DOHH2 (cell line): ENCODE measurements around the gene UMPS.

ENCODE experiments used
- H3F3A ChIP-seq: fragments of 200-600 bp; sonication (generic), shearing (Covaris generic); 2 replicates; pipeline ENCODE4 v1.6.0; 2016; ENCODE audit warnings: antibody characterized with exemption, mild to moderate bottlenecking; ENCODE audit not compliant: control insufficient read depth, insufficient read depth
- H3K27ac ChIP-seq: fragments of 200-600 bp; sonication (generic); 2 replicates; pipeline ENCODE4 v1.5.1; 2014; ENCODE audit warnings: low read depth, mild to moderate bottlenecking, low read length, moderate library complexity
- H3K27me3 ChIP-seq: fragments of 200-600 bp; sonication (generic); 2 replicates; pipeline ENCODE4 v1.6.1; 2014; ENCODE audit warnings: mild to moderate bottlenecking, low read length, mixed read lengths; ENCODE audit not compliant: control insufficient read depth
- H3K36me3 ChIP-seq: fragments of 200-600 bp; sonication (generic); 2 replicates; pipeline ENCODE4 v1.6.1; 2014; ENCODE audit warnings: mild to moderate bottlenecking, low read length, moderate library complexity, mixed read lengths; ENCODE audit not compliant: control insufficient read depth
- H3K4me1 ChIP-seq: fragments of 200-600 bp; sonication (generic); 2 replicates; pipeline ENCODE4 v1.6.1; 2014; ENCODE audit warnings: mild to moderate bottlenecking, low read length, mixed read lengths; ENCODE audit not compliant: control insufficient read depth
- H3K4me2 ChIP-seq: fragments of 200-600 bp; sonication (generic); 2 replicates; pipeline ENCODE4 v1.6.0; 2014; ENCODE audit warnings: mild to moderate bottlenecking, low read length, moderate library complexity
- H3K4me3 ChIP-seq: fragments of 200-600 bp; sonication (generic); 2 replicates; pipeline ENCODE4 v1.5.1; 2014; ENCODE audit warnings: mild to moderate bottlenecking, low read length, mixed read lengths
- H3K79me2 ChIP-seq: fragments of 200-600 bp; sonication (generic); 2 replicates; pipeline ENCODE4 v1.6.1; 2014; ENCODE audit warnings: mild to moderate bottlenecking, low read length, mixed read lengths; ENCODE audit not compliant: control insufficient read depth
- H3K9me2 ChIP-seq: fragments of 200-600 bp; sonication (generic); replicated peaks from 2 replicates; pipeline ENCODE4 v1.6.1; 2014; ENCODE audit warnings: mild to moderate bottlenecking, low read length, mixed read lengths; ENCODE audit not compliant: control insufficient read depth
- H3K9me3 ChIP-seq: fragments of 200-600 bp; sonication (generic); 2 replicates; pipeline ENCODE4 v1.6.1; 2014; ENCODE audit warnings: antibody characterized with exemption, low read length, mixed read lengths; ENCODE audit not compliant: control insufficient read depth, insufficient read depth
- H4K20me1 ChIP-seq: fragments of 200-600 bp; sonication (generic); 2 replicates; pipeline ENCODE4 v1.6.0; 2014; ENCODE audit warnings: low read depth, mild to moderate bottlenecking, antibody characterized with exemption, low read length, moderate library complexity; ENCODE audit not compliant: control insufficient read depth, insufficient read depth
- EZH2phosphoT487 ChIP-seq: fragments of 200-600 bp; sonication (generic); IDR thresholded peaks from 2 replicates; pipeline ENCODE4 v1.6.1; 2017; ENCODE audit warnings: borderline replicate concordance, mild to moderate bottlenecking, antibody characterized with exemption, low read length, moderate library complexity, mixed read lengths
- TF ChIP-seq, protein P1 (sequence below): fragments of 200-600 bp; sonication (generic); IDR thresholded peaks from one replicate; pipeline ENCODE4 v1.5.1; 2014; ENCODE audit warnings: antibody characterized with exemption, mild to moderate bottlenecking, low read depth, low read length; ENCODE audit not compliant: poor library complexity, severe bottlenecking

The UMPS gene

DNA sequence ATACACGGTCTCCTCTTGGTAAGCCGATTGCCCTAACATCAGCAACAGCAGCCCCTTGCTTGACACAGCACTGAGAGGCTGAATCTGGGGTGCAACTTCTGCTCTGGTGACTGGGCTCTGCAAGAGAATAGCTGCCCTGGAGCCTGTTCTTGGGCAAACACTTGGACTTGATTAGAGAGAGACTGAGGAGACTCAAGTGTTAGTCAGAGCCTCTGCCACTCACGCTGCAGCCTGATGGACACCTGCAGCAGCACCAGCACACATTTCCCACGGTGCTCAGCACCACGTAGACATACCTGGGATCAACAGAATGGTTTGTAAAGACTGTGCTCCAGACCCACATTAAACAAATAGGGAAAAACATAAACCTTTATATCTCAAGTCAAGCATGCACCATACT, 35.8 kb upstream of the UMPS start:
- Histone ChIP-seq H3K4me2 (no peak overlapping the region), H3K9me2 (no peaks in the 10 kb centered on the region), H3K36me3 (no peaks in the 10 kb centered on the region), H3K27me3 (peaks cover 11% of the 10 kb centered on the region), H3K9me3 (no peaks in the 10 kb centered on the region), H3K4me3 (no peak overlapping the region), H4K20me1 (no peaks in the 10 kb centered on the region), H3F3A (no peaks in the 10 kb centered on the region), H3K79me2 (no peaks in the 10 kb centered on the region), H3K4me1 (no peaks in the 10 kb centered on the region), H3K27ac (no peak overlapping the region)
- no peak for TF ChIP-seq EZH2phosphoT487
- TF ChIP-seq, protein P1, sequence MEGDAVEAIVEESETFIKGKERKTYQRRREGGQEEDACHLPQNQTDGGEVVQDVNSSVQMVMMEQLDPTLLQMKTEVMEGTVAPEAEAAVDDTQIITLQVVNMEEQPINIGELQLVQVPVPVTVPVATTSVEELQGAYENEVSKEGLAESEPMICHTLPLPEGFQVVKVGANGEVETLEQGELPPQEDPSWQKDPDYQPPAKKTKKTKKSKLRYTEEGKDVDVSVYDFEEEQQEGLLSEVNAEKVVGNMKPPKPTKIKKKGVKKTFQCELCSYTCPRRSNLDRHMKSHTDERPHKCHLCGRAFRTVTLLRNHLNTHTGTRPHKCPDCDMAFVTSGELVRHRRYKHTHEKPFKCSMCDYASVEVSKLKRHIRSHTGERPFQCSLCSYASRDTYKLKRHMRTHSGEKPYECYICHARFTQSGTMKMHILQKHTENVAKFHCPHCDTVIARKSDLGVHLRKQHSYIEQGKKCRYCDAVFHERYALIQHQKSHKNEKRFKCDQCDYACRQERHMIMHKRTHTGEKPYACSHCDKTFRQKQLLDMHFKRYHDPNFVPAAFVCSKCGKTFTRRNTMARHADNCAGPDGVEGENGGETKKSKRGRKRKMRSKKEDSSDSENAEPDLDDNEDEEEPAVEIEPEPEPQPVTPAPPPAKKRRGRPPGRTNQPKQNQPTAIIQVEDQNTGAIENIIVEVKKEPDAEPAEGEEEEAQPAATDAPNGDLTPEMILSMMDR = no peak

GRCh38 chr3:124695369-124695768, 34.9 kb upstream of the UMPS start:
- no peaks in the 10 kb centered on the region for H3K36me3 ChIP-seq
- no peak overlapping the region for H3K4me2 ChIP-seq
- no peak overlapping the region for H3K27ac ChIP-seq
- H3K4me3 ChIP-seq = no peak overlapping the region
- no peak for TF ChIP-seq EZH2phosphoT487
- TF ChIP-seq, protein P1 = no peak
- H3K9me3 ChIP-seq = no peaks in the 10 kb centered on the region
- H3K27me3 ChIP-seq = peaks cover 11% of the 10 kb centered on the region
- H3K9me2 ChIP-seq = no peaks in the 10 kb centered on the region
- no peaks in the 10 kb centered on the region for H4K20me1 ChIP-seq
- no peaks in the 10 kb centered on the region for H3K79me2 ChIP-seq
- no peaks in the 10 kb centered on the region for H3F3A ChIP-seq
- no peaks in the 10 kb centered on the region for H3K4me1 ChIP-seq

DNA sequence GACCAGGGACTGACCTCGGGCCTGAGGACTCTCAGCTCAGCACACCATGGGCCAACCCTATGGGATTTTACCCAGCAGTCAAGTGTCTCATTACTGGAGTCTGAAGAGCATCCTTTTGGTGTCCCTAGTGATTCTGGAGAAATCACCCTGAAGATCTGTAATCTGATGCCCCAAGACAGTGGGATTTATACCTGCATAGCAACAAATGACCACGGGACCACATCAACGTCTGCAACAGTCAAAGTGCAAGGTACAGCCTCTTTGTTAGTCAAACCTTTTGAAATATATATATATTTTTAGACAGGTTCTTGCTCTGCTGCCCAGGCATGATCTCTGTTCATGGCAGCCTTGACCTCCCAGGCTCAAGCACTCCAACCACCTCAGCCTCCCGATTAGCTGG, 34.2 kb upstream of the UMPS start:
- no peak for TF ChIP-seq EZH2phosphoT487
- TF ChIP-seq, protein P1 = no peak
- Histone ChIP-seq H3K36me3 (no peaks in the 10 kb centered on the region), H3K27me3 (peaks cover 16% of the 10 kb centered on the region), H3K79me2 (no peaks in the 10 kb centered on the region), H3K4me3 (no peak overlapping the region), H4K20me1 (no peaks in the 10 kb centered on the region), H3K4me1 (no peaks in the 10 kb centered on the region), H3K4me2 (no peak overlapping the region), H3K9me3 (no peaks in the 10 kb centered on the region), H3F3A (no peaks in the 10 kb centered on the region), H3K27ac (no peak overlapping the region), H3K9me2 (no peaks in the 10 kb centered on the region)

DNA sequence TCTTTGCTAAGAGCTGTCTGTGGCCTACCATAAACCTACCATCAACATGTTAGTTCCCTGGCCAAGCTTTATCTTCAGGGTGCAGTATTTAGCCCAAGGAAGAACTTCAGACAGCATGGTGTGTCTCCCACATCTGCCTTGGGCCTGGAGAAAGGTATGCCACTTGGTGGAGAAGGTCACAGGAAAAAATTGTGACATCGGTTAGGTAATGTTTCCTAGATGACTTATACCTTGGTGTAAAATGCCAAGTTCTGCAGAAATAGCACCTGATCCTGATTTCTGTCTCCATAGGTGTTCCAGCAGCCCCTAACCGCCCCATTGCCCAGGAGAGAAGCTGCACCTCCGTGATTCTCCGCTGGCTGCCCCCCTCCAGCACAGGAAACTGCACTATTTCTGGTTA, 33.0 kb upstream of the UMPS start:
- no peak for TF ChIP-seq EZH2phosphoT487
- TF ChIP-seq, protein P1 = no peak
- H3K4me2 ChIP-seq = no peak overlapping the region

More for the DNA sequence above, 33.0 kb upstream of the UMPS start:
- H3K4me3 ChIP-seq = no peak overlapping the region
- H4K20me1 ChIP-seq = no peaks in the 10 kb centered on the region
- no peaks in the 10 kb centered on the region for H3K79me2 ChIP-seq
- peaks cover 20% of the 10 kb centered on the region for H3K27me3 ChIP-seq
- no peaks in the 10 kb centered on the region for H3K9me3 ChIP-seq
- no peaks in the 10 kb centered on the region for H3K4me1 ChIP-seq
- no peaks in the 10 kb centered on the region for H3F3A ChIP-seq
- H3K9me2 ChIP-seq = no peaks in the 10 kb centered on the region
- no peaks in the 10 kb centered on the region for H3K36me3 ChIP-seq
- no peak overlapping the region for H3K27ac ChIP-seq
